RWPE1 (cell line): ENCODE data around the gene NLRP9.
A peak's percentile ranks its signal among the peaks of the same experiment; 100 is the strongest.

Source experiments
- CTCF ChIA-PET: fragments of 350-600 bp; sonication (Branson Sonifier 250); formaldehyde crosslinking; extraction: SDS; loops from one replicate; lab custom pipeline; 2021; lab: Yijun Ruan, JAX
- POLR2A ChIA-PET: fragments of 400-600 bp; formaldehyde crosslinking; extraction: SDS; loops from one replicate; lab custom pipeline; 2020; ENCODE audit warnings: antibody characterized with exemption; ENCODE audit not compliant: low non-redundant PET; lab: Yijun Ruan, JAX
- DNase-seq: peaks from one replicate; pipeline ENCODE4 v3.0.0; 2012; ENCODE audit warnings: low spot score
- H3K27ac ChIP-seq: fragments of 450-650 bp; 2 replicates; pipeline ENCODE4 v1.5.1; 2017
- TF ChIP-seq, protein P1 (sequence below): fragments of 450-650 bp; conservative IDR thresholded peaks from 2 replicates; pipeline ENCODE4 v1.5.1; 2017; ENCODE audit warnings: low read depth, mild to moderate bottlenecking

Gene NLRP9

DNA sequence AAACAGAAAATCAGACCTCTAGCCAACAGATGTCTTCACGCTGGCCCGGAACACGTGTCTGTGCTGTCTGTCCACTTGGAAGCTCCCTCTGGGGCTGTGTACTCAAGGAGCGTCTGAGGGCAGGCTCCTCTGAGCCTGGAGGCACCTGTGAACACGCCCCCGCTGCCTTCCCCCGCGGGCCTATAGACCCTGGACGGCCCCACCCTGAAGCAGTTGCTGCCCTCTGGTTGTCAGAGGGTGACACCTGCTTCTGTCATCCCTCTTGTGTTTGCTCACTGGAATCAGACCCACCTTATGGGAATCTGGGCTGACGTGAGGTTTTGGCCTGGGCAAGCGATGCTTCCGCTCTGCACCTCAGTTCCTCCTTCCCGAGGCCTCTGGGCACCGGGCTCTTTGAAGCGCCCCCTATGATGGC lies 44.0 kb downstream of the NLRP9 start:
- TF ChIP-seq, protein P1, sequence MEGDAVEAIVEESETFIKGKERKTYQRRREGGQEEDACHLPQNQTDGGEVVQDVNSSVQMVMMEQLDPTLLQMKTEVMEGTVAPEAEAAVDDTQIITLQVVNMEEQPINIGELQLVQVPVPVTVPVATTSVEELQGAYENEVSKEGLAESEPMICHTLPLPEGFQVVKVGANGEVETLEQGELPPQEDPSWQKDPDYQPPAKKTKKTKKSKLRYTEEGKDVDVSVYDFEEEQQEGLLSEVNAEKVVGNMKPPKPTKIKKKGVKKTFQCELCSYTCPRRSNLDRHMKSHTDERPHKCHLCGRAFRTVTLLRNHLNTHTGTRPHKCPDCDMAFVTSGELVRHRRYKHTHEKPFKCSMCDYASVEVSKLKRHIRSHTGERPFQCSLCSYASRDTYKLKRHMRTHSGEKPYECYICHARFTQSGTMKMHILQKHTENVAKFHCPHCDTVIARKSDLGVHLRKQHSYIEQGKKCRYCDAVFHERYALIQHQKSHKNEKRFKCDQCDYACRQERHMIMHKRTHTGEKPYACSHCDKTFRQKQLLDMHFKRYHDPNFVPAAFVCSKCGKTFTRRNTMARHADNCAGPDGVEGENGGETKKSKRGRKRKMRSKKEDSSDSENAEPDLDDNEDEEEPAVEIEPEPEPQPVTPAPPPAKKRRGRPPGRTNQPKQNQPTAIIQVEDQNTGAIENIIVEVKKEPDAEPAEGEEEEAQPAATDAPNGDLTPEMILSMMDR: no peak
- no peak overlapping the region for H3K27ac ChIP-seq
- no peak for DNase-seq
- ChIA-PET POLR2A (no interaction called here), CTCF (interaction anchor here (0.7 kb wide), 1 partner anchor 1515 kb away, joined by 5 read pairs; no protein-coding TSS in a partner anchor)

DNA sequence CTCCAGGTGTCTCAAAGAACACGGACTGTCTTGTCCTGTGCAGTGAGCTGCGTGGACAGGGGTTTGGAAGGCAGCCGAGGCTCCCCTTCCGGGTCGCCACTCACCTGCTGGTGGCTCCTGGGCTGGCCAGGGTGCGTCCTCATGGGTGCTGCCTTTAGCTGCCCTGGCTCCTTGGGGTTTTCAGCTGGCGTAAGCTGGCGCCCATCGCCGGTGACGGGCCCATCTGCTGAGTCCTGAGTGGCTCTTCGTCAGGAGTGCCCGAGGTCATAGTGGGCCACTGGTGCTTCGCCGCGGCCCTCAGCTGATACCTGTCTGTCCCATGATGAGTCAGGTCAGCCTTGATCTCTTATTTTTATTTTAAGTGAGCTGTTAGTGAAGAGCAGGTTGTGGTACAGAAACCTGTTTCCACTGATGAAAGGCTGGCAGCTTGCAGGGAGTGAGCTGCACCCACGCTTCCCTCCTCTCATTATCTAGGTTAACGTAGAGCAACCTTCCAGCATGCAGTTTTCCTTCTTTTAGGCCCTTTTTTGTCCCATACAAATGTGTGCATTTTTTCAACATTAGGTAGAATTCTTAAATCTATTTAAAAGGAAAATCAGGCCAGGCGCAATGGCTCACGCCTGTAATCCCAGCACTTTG lies 44.7 kb downstream of the NLRP9 start:
- DNase-seq: no peak
- ChIA-PET CTCF (no interaction called here), POLR2A (no interaction called here)
- 0 out of 2 replicates have a peak overlapping the region, but pooled peaks have one; percentile 22 for H3K27ac ChIP-seq
- TF ChIP-seq, protein P1: no peak

DNA sequence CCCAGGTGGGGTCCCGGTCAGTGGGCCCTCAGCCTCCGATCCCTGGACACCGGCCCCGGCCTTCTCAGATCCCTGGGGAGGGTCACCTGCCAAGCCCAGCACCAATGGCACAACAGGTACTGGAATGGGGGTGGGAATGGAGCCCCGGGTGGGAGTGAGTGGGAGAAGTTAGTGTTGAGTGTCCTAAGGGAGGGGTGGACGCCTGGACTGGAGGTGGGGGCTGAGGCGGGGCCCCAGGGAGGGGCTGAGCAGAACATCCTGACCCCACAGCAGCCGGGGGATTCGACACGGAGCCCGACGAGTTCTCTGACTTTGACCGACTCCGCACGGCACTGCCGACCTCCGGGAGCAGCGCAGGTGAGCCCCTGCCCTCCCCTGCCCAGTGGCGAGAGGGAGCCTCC lies 45.5 kb downstream of the NLRP9 start:
- ChIA-PET POLR2A (no interaction called here), CTCF (no interaction called here)
- H3K27ac ChIP-seq: 0 out of 2 replicates have a peak overlapping the region, but pooled peaks have one; percentile 22

DNA sequence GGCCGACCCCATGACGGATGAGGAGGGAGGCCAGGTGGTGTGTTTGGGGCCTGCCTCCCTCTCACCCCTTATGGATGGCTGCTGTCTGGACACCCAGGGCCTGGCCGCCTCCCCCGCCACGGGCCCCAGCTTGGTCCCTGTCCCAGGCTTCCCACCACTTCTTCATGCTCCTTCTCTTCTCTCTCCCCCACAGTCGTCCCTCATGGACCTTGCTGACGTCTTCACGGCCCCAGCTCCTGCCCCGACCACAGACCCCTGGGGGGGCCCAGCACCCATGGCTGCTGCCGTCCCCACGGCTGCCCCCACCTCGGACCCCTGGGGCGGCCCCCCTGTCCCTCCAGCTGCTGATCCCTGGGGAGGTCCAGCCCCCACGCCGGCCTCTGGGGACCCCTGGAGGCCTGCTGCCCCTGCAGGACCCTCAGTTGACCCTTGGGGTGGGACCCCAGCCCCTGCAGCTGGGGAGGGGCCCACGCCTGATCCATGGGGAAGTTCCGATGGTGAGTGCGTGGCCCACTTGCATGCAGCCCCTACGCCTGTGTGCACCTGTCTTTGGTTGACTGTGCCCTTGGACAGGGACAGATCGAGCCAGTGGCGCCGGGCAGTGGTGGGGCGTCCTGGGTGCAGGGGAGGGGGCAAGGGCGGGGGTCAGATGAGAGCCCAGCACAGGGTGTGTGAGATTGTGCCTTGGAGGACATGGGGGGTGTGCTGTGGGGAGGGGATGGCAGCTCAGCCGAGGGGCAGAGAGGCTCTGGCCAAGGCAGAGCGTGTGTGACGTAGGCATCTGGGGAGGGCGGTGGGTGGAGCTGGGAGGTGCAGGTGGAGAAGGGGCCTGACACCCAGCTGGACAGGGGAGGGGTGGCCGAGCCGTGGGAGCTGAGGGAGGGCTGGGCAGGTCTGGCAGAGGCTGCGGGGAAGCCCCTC lies 46.4 kb downstream of the NLRP9 start:
- TF ChIP-seq, protein P1: no peak
- H3K27ac ChIP-seq: no peak overlapping the region
- DNase-seq: no peak
- POLR2A ChIA-PET: no interaction called here
- CTCF ChIA-PET: interaction anchor here (0.6 kb wide), 1 partner anchor 46 kb away, joined by 3 read pairs; the partner anchor contains the start of gene NLRP9

More for the DNA sequence above, 45.5 kb downstream of the NLRP9 start:
- TF ChIP-seq, protein P1: no peak
- no peak for DNase-seq

DNA sequence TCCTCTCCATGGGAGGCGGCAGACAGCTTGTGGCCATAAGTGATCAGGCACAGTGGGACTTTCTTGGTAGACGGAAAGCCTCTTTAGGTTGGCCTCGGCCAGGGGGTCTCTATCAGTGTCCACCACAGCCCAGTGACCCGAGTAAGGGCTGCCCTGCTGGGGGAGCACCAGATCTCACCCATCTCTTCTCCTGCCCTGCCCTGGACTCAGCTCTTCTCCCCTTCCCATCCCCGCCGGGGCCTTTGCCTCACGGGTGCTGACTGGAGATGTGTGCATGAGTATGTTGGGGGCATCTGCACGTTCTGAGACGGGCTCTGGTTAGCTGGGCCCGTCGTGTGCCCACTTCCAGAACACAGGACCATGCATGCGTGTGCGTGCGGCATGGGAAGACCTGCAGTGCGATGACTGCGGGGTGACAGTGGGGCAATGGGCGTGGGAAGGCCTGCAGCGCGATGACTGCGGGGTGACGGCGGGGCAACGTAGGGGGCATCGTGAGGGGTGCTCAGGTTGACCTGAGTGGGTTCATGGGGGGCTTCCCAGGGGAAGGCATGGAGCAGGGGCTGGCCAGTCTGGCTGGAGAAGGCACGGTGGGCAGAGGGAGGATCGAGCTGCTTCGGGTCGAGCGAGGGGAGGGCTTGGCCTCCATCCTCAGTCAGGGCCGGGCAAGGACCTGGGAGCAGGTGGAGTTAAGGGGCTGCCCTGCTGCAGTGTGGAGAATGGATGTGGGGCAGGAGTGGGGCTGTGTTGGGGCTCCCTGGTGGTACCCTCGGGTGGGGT lies 47.2 kb downstream of the NLRP9 start:
- POLR2A ChIA-PET: no interaction called here
- DNase-seq: no peak
- TF ChIP-seq, protein P1: no peak
- CTCF ChIA-PET: no interaction called here
- H3K27ac ChIP-seq: no peak overlapping the region
